Activated B cell treated with CpG ODN at 0.5 μM for 24 hours (primary cell): ENCODE measurements around the gene LAMA1. TPM values are rescaled to one million over a fixed set of nuclear protein-coding genes. Genes with fewer than 3 reads are reported as not detected.

Experiments used
- ATAC-seq: fragments of 200-7000 bp; cut with Tn5 transposase; one replicate; pipeline ENCODE4 v1.10.0; 2021; ENCODE audit warnings: low read depth, mild to moderate bottlenecking, moderate library complexity
- CTCF ChIA-PET: fragments of 350-600 bp; sonication (Branson Sonifier 250); formaldehyde crosslinking; loops from one replicate; lab custom pipeline; 2021; ENCODE audit warnings: antibody characterized with exemption; lab: Charles Lee
- POLR2A ChIA-PET: fragments of 350-600 bp; sonication (Branson Sonifier 250); formaldehyde crosslinking; loops from one replicate; lab custom pipeline; 2021; ENCODE audit warnings: antibody characterized with exemption; lab: Charles Lee
- DNase-seq: peaks from one replicate; pipeline ENCODE4 v3.0.0; 2022
- H3K27ac Mint-ChIP-seq: one replicate; pipeline ENCODE4 v1.8.0; 2020; ENCODE audit warnings: mixed read lengths
- H3K27me3 Mint-ChIP-seq: one replicate; pipeline ENCODE4 v1.8.0; 2021; ENCODE audit warnings: mixed read lengths
- H3K36me3 Mint-ChIP-seq: one replicate; pipeline ENCODE4 v1.8.0; 2021; ENCODE audit warnings: low read depth, mixed read lengths
- H3K4me1 Mint-ChIP-seq: one replicate; pipeline ENCODE4 v1.8.0; 2021; ENCODE audit warnings: mixed read lengths
- H3K4me3 Mint-ChIP-seq: one replicate; pipeline ENCODE4 v1.8.0; 2020; ENCODE audit warnings: mild to moderate bottlenecking, mixed read lengths
- H3K9me3 Mint-ChIP-seq: one replicate; pipeline ENCODE4 v1.8.0; 2020; ENCODE audit warnings: mixed read lengths
- intact Hi-C: fragments of 100-400 bp; cut with micrococcal nuclease; formaldehyde crosslinking; loops from one replicate; pipeline ENCODE4 v1.15.1; 2024
- total RNA-seq: library from RNA; stranded (reverse); gene quantifications from 2 replicates; pipeline ENCODE4 v1.2.3, GENCODE V29; 2022
- TF ChIP-seq, protein P1 (sequence below): fragments of 200-600 bp; IDR thresholded peaks from one replicate; pipeline ENCODE4 v1.8.0; 2022; ENCODE audit warnings: antibody characterized with exemption, mild to moderate bottlenecking

Gene LAMA1
- total RNA-seq, 1 donor from 2014 or later, result not detected

- ChIA-PET POLR2A (no interaction called here), CTCF (no interaction called here)
- ATAC-seq (no peak), DNase-seq (no peak)
- no peak overlapping the region for H3K4me3 Mint-ChIP-seq
- intact Hi-C loops, result no loop called here
- H3K27ac Mint-ChIP-seq, result no peak overlapping the region
- H3K9me3 Mint-ChIP-seq, result no peaks in the 10 kb centered on the region
- H3K36me3 Mint-ChIP-seq, result no peaks in the 10 kb centered on the region
- TF ChIP-seq, protein P1, sequence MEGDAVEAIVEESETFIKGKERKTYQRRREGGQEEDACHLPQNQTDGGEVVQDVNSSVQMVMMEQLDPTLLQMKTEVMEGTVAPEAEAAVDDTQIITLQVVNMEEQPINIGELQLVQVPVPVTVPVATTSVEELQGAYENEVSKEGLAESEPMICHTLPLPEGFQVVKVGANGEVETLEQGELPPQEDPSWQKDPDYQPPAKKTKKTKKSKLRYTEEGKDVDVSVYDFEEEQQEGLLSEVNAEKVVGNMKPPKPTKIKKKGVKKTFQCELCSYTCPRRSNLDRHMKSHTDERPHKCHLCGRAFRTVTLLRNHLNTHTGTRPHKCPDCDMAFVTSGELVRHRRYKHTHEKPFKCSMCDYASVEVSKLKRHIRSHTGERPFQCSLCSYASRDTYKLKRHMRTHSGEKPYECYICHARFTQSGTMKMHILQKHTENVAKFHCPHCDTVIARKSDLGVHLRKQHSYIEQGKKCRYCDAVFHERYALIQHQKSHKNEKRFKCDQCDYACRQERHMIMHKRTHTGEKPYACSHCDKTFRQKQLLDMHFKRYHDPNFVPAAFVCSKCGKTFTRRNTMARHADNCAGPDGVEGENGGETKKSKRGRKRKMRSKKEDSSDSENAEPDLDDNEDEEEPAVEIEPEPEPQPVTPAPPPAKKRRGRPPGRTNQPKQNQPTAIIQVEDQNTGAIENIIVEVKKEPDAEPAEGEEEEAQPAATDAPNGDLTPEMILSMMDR, result no peak
- no peaks in the 10 kb centered on the region for H3K4me1 Mint-ChIP-seq
- no peaks in the 10 kb centered on the region for H3K27me3 Mint-ChIP-seq
Observed at GRCh38 chr18:6948281-6949055, 169.1 kb downstream of the LAMA1 start.

GRCh38 chr18:6947338-6948030 lies 170.1 kb downstream of the LAMA1 start:
- POLR2A ChIA-PET, result no interaction called here
- CTCF ChIA-PET, result no interaction called here
- no peak overlapping the region for H3K27ac Mint-ChIP-seq
- no peaks in the 10 kb centered on the region for H3K36me3 Mint-ChIP-seq
- ATAC-seq (no peak), DNase-seq (no peak)
- no peaks in the 10 kb centered on the region for H3K4me1 Mint-ChIP-seq
- H3K27me3 Mint-ChIP-seq, result no peaks in the 10 kb centered on the region
- intact Hi-C loops, result no loop called here
- no peaks in the 10 kb centered on the region for H3K9me3 Mint-ChIP-seq
- H3K4me3 Mint-ChIP-seq, result no peak overlapping the region
- TF ChIP-seq, protein P1, result no peak

DNA sequence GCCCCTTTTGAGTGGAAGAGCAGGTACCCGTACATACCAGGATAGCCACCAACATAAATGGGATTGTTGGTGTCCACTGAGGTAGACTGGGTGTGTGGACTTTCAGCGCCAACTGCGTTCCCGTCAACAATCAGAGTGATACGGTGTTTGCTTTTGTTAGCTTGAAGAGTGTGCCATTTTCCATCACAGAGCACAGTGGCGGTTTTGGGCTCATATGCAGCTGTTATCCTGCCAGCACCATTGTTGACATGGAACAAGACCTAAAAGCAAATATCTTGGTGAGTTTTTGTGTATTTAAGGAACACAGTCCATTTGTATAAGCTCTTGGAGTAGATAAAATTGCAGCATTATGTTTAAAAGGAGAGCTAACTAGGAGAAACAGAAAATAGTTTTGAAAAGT lies 174.5 kb downstream of the LAMA1 start:
- DNase-seq, result no peak
- H3K9me3 Mint-ChIP-seq, result no peaks in the 10 kb centered on the region
- TF ChIP-seq, protein P1, result no peak
- ATAC-seq, result no peak
- ChIA-PET POLR2A (no interaction called here), CTCF (no interaction called here)
- H3K27ac Mint-ChIP-seq, result no peak overlapping the region
- intact Hi-C loops, result no loop called here
- no peaks in the 10 kb centered on the region for H3K27me3 Mint-ChIP-seq
- H3K36me3 Mint-ChIP-seq, result no peaks in the 10 kb centered on the region
- no peaks in the 10 kb centered on the region for H3K4me1 Mint-ChIP-seq
- H3K4me3 Mint-ChIP-seq, result no peak overlapping the region

GRCh38 chr18:6942742-6943141 lies 174.9 kb downstream of the LAMA1 start:
- CTCF ChIA-PET, result no interaction called here

GRCh38 chr18:6941996-6942395 lies 175.6 kb downstream of the LAMA1 start:
- H3K4me3 Mint-ChIP-seq, result no peak overlapping the region
- TF ChIP-seq, protein P1, result no peak

More at GRCh38 chr18:6942742-6943141, 174.9 kb downstream of the LAMA1 start:
- POLR2A ChIA-PET, result no interaction called here
- Mint-ChIP-seq H3K9me3 (no peaks in the 10 kb centered on the region), H3K27me3 (peaks cover 2% of the 10 kb centered on the region), H3K4me3 (no peak overlapping the region), H3K27ac (no peak overlapping the region), H3K4me1 (no peaks in the 10 kb centered on the region), H3K36me3 (no peaks in the 10 kb centered on the region)
- no peak for ATAC-seq
- TF ChIP-seq, protein P1, result no peak
- no peak for DNase-seq
- intact Hi-C loops, result no loop called here

More at GRCh38 chr18:6941996-6942395, 175.6 kb downstream of the LAMA1 start:
- ChIA-PET CTCF (no interaction called here), POLR2A (no interaction called here)
- DNase-seq (no peak), ATAC-seq (no peak)
- H3K27me3 Mint-ChIP-seq, result peaks cover 2% of the 10 kb centered on the region
- intact Hi-C loops, result no loop called here
- H3K36me3 Mint-ChIP-seq, result no peaks in the 10 kb centered on the region
- no peak overlapping the region for H3K27ac Mint-ChIP-seq
- no peaks in the 10 kb centered on the region for H3K4me1 Mint-ChIP-seq
- no peaks in the 10 kb centered on the region for H3K9me3 Mint-ChIP-seq
